ENCODE measurements around the gene PSMD5.

PSMD5 gene

GRCh38 chr9:120775859-120776258 lies 66.9 kb downstream of the PSMD5 start:
- no peak overlapping the region for H3K4me3 ChIP-seq (ENCODE audit: low read depth, low read length)
- no peak for DNase-seq (ENCODE audit: low read depth)

- DNase-seq (ENCODE audit: low read depth) = no peak
- H3K4me3 ChIP-seq (ENCODE audit: low read depth, low read length) = no peak overlapping the region
Observed at GRCh38 chr9:120774719-120775118, 68.0 kb downstream of the PSMD5 start.

GRCh38 chr9:120773256-120773655 lies 69.5 kb downstream of the PSMD5 start:
- no peak overlapping the region for H3K4me3 ChIP-seq (ENCODE audit: low read depth, low read length)
- DNase-seq (ENCODE audit: low read depth) = no peak

- no peak for DNase-seq (ENCODE audit: low read depth)
- H3K4me3 ChIP-seq (ENCODE audit: low read depth, low read length) = no peak overlapping the region
Observed at GRCh38 chr9:120770931-120771330, 71.8 kb downstream of the PSMD5 start.

- no peak for DNase-seq (ENCODE audit: low read depth)
Observed at GRCh38 chr9:120768886-120769285, 73.8 kb downstream of the PSMD5 start.

GRCh38 chr9:120768247-120768646 lies 74.5 kb downstream of the PSMD5 start:
- DNase-seq (ENCODE audit: low read depth) = no peak
- no peak overlapping the region for H3K4me3 ChIP-seq (ENCODE audit: low read depth, low read length)

More at GRCh38 chr9:120768886-120769285, 73.8 kb downstream of the PSMD5 start:
- H3K4me3 ChIP-seq (ENCODE audit: low read depth, low read length) = no peak overlapping the region

- DNase-seq (ENCODE audit: low read depth) = no peak
- no peak overlapping the region for H3K4me3 ChIP-seq (ENCODE audit: low read depth, low read length)
Observed at GRCh38 chr9:120767451-120767850, 75.3 kb downstream of the PSMD5 start.

All from skeletal muscle cell (primary cell).